ENCODE results near the gene PSMD1.

The PSMD1 gene

GRCh38 chr2:231115651-231116050 is 59.0 kb downstream of the PSMD1 start:
- no peaks in the 10 kb centered on the region for H3K4me1 Mint-ChIP-seq
- DNase-seq (no peak), ATAC-seq (no peak)
- no peaks in the 10 kb centered on the region for H3K27me3 Mint-ChIP-seq
- no peak overlapping the region for H3K4me3 Mint-ChIP-seq
- H3K27ac Mint-ChIP-seq: no peak overlapping the region
- no peaks in the 10 kb centered on the region for H3K9me3 Mint-ChIP-seq

DNA sequence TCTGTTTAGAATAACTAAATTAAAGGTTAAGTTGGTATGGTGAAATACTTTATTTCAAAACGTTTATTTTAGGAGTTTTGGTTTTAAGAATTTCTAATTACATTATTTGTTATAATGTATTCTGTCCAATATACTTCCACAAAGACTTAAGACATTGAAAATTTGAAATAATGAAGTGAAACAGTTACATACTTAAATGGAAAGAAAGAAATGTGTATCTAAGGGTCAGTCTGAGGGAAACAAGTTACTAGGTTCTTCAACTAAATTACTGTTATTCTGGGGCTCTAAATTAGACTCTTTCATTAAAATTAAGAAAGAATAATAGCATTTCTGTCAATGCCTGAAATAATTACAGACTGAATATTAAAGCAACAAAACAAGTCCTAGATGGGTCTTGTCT is 60.5 kb downstream of the PSMD1 start:
- no peaks in the 10 kb centered on the region for H3K27me3 Mint-ChIP-seq
- no peak for DNase-seq
- no peak overlapping the region for H3K4me3 Mint-ChIP-seq
- H3K9me3 Mint-ChIP-seq: no peaks in the 10 kb centered on the region
- H3K4me1 Mint-ChIP-seq: no peaks in the 10 kb centered on the region
- H3K27ac Mint-ChIP-seq: no peak overlapping the region
- ATAC-seq: no peak

GRCh38 chr2:231117922-231118613 is 61.4 kb downstream of the PSMD1 start:
- DNase-seq (no peak), ATAC-seq (no peak)
- no peaks in the 10 kb centered on the region for H3K27me3 Mint-ChIP-seq
- no peaks in the 10 kb centered on the region for H3K4me1 Mint-ChIP-seq
- no peak overlapping the region for H3K27ac Mint-ChIP-seq
- H3K4me3 Mint-ChIP-seq: no peak overlapping the region
- H3K9me3 Mint-ChIP-seq: no peaks in the 10 kb centered on the region

DNA sequence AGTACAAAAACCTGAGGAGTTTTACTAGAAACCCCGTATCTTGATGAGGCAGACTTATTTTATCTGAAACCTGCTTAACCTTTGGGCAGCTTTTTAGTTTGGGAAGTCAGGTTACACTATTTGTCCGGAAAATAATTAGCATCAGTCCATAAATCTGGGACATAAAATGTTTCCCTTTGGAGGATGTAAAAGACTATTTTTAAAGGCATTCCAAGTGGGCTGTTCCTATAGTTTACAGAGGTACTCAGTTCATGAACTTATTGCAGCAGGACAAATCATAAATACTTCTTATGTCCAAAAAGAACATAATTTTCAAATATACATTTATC is 61.9 kb downstream of the PSMD1 start:
- Mint-ChIP-seq H3K4me3 (no peak overlapping the region), H3K4me1 (peaks cover 3% of the 10 kb centered on the region), H3K27ac (no peak overlapping the region), H3K9me3 (no peaks in the 10 kb centered on the region), H3K27me3 (no peaks in the 10 kb centered on the region)
- no peak for ATAC-seq
- no peak for DNase-seq

DNA sequence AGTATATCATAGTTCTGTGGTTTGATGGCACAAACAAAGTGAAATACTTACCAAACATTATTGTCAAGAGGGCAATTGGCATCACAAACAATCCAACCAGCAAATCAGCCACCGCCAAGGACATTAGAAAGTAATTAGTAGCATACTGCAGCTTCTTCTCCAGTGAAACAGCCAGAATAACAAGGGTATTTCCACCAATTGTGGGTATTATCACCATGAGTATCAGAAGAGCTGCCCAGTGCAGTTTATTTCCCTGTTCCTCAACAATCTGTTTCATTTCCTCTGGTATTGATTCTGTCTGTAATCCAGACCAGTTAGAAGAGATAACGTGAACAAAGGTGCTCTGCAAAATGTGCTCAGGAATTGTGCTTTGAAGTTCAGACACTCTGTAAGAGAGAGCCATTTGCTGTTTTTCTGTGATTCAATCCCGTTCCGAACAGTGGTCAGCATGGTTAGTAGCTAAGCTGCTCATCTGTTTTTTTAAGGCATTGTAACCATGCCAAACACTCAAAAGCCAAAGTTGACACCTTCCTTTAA is 66.8 kb downstream of the PSMD1 start:
- H3K9me3 Mint-ChIP-seq: no peaks in the 10 kb centered on the region
- H3K4me1 Mint-ChIP-seq: peaks cover 19% of the 10 kb centered on the region
- ATAC-seq: no peak
- H3K27me3 Mint-ChIP-seq: no peaks in the 10 kb centered on the region
- no peak overlapping the region for H3K4me3 Mint-ChIP-seq
- peak overlapping the region in 1 of 2 donors; percentile 57 for H3K27ac Mint-ChIP-seq
- DNase-seq: no peak

GRCh38 chr2:231124838-231125568 is 68.3 kb downstream of the PSMD1 start, which contains the start of gene HTR2B:
Gene HTR2B, minus strand, starts transcription at chr2:231125042. Its CDS starts 1,278 bp downstream, at chr2:231123764.
- peak within 1 kb of the TSS in 1 of 2 donors; percentile 30 for H3K27ac Mint-ChIP-seq

DNA sequence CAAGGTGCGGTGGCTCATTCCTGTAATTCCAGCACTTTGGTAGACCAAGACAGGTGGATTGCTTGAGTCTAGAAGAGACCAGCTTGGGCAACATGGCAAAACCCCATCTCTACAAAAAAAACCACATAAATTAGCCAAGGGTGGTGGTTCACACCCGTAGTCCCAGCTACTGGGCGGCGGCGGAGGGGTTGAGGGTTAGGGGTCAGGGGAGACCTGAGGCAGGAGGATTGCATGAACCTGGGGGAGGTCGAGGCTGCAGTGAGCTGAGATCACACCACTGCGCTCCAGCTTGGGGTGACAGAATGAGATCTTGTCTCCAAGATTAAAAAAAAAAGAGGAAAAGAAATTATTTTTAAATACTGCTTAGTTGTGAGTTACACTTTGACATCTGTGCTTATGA is 69.5 kb downstream of the PSMD1 start:
- H3K27ac Mint-ChIP-seq: no peak overlapping the region
- ATAC-seq: no peak
- no peak overlapping the region for H3K4me3 Mint-ChIP-seq
- no peak for DNase-seq
- H3K27me3 Mint-ChIP-seq: no peaks in the 10 kb centered on the region
- H3K9me3 Mint-ChIP-seq: no peaks in the 10 kb centered on the region
- peaks cover 19% of the 10 kb centered on the region for H3K4me1 Mint-ChIP-seq

More at GRCh38 chr2:231124838-231125568, 68.3 kb downstream of the PSMD1 start, which contains the start of gene HTR2B:
- Mint-ChIP-seq H3K4me3 (no peak within 1 kb of the TSS), H3K27me3 (no peaks in the 10 kb centered on the region), H3K9me3 (no peaks in the 10 kb centered on the region), H3K4me1 (peaks cover 19% of the 10 kb centered on the region)
- DNase-seq (no peak), ATAC-seq (no peak)

DNA sequence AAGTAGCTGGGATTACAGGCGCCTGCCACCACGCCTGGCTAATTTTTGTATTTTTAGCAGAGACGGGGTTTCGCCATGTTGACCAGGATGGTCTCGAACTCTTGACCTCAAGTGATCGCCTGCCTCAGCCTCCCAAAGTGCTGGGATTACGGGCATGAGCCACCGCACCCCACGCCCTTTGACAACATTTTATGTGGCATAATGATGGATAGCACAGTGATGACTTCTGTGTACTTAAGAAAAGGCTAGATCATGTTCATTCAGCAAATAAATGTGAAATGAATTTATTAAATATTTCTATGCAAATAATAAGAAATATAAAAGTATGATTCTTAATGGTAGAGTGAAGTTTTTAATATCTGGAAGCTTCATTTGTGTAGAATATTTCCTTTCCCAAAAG is 70.8 kb downstream of the PSMD1 start:
- peaks cover 20% of the 10 kb centered on the region for H3K4me1 Mint-ChIP-seq
- no peak for DNase-seq
- H3K27ac Mint-ChIP-seq: no peak overlapping the region
- no peaks in the 10 kb centered on the region for H3K9me3 Mint-ChIP-seq
- H3K4me3 Mint-ChIP-seq: no peak overlapping the region
- H3K27me3 Mint-ChIP-seq: no peaks in the 10 kb centered on the region
- ATAC-seq: no peak

GRCh38 chr2:231127936-231128335 is 71.3 kb downstream of the PSMD1 start:
- no peak overlapping the region for H3K4me3 Mint-ChIP-seq
- DNase-seq (no peak), ATAC-seq (no peak)
- H3K9me3 Mint-ChIP-seq: no peaks in the 10 kb centered on the region
- H3K4me1 Mint-ChIP-seq: peaks cover 24% of the 10 kb centered on the region
- H3K27ac Mint-ChIP-seq: no peak overlapping the region
- H3K27me3 Mint-ChIP-seq: no peaks in the 10 kb centered on the region

DNA sequence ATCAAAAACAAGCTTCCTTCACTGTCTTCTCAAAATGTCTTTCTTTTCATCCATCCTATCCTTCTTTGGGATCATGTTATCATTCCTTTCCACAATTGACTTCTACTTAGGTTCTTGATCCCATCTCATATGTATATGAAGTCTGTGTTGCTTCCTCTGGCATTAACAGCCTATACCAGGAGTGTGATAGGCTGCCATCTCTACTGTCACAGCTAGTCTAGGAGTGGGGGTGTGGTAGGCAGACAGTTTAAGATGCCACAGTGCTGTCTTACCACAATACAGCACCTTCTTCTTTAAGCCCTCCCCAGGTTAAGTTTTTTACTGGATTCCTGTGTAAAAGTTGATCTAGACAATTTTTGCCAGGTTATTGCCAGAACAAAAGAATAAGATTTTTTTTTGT is 71.9 kb downstream of the PSMD1 start:
- no peaks in the 10 kb centered on the region for H3K27me3 Mint-ChIP-seq
- H3K4me1 Mint-ChIP-seq: peaks cover 22% of the 10 kb centered on the region
- no peak for ATAC-seq
- no peak overlapping the region for H3K4me3 Mint-ChIP-seq
- H3K9me3 Mint-ChIP-seq: no peaks in the 10 kb centered on the region
- DNase-seq: no peak
- no peak overlapping the region for H3K27ac Mint-ChIP-seq

DNA sequence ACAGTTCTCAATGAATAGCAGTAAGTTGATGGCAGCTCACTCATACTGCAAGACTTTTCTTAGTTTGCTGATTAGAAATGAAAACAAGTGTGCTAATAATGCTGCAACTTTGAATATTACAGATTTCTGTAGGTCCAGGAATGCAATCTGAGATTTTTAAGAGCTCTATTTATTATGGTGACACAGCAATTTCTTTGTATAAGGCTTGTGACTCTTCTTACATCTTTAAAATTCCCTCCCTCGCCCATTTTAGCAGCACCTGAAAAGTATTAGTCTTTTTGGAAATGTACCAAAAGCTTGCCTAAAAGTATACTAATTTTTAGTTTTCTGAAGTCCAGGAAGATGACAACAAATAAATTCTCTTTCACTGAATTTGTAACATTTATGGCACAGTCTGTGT is 72.5 kb downstream of the PSMD1 start:
- DNase-seq (no peak), ATAC-seq (no peak)
- Mint-ChIP-seq H3K27ac (no peak overlapping the region), H3K4me3 (no peak overlapping the region), H3K27me3 (no peaks in the 10 kb centered on the region), H3K4me1 (peaks cover 16% of the 10 kb centered on the region), H3K9me3 (no peaks in the 10 kb centered on the region)

GRCh38 chr2:231130336-231131056 is 73.8 kb downstream of the PSMD1 start:
- H3K27ac Mint-ChIP-seq: no peak overlapping the region
- ATAC-seq (no peak), DNase-seq (no peak)
- H3K27me3 Mint-ChIP-seq: no peaks in the 10 kb centered on the region
- H3K9me3 Mint-ChIP-seq: no peaks in the 10 kb centered on the region
- no peak overlapping the region for H3K4me3 Mint-ChIP-seq
- peaks cover 6% of the 10 kb centered on the region for H3K4me1 Mint-ChIP-seq

DNA sequence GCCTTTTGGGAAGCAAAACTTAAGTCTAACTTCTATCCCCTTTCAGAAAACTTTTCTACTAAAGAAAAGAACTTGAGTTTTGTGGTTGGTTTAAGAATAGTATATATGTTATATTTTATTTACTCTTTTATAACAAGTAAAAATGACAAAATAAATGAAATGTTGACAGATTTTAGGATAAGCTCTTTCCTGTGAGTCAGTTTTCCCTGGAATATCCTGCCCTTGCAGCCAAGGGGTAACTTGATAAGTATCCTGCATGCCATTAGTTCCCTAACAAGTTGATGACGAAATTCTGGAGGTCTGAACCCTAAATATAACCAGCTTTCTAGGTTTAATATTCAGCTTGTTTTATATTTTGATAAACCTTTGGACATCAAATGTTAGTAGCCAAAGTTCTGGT is 75.5 kb downstream of the PSMD1 start:
- no peak overlapping the region for H3K27ac Mint-ChIP-seq
- DNase-seq: no peak

GRCh38 chr2:231133365-231134099 is 76.9 kb downstream of the PSMD1 start:
- Mint-ChIP-seq H3K9me3 (no peaks in the 10 kb centered on the region), H3K4me3 (no peak overlapping the region), H3K27me3 (no peaks in the 10 kb centered on the region), H3K4me1 (peaks cover 6% of the 10 kb centered on the region), H3K27ac (no peak overlapping the region)
- ATAC-seq (no peak), DNase-seq (no peak)

More for the DNA sequence above, 75.5 kb downstream of the PSMD1 start:
- no peaks in the 10 kb centered on the region for H3K9me3 Mint-ChIP-seq
- no peak for ATAC-seq
- H3K27me3 Mint-ChIP-seq: no peaks in the 10 kb centered on the region
- H3K4me3 Mint-ChIP-seq: no peak overlapping the region
- peaks cover 6% of the 10 kb centered on the region for H3K4me1 Mint-ChIP-seq

GRCh38 chr2:231134910-231135655 is 78.4 kb downstream of the PSMD1 start:
- ATAC-seq (no peak), DNase-seq (no peak)
- Mint-ChIP-seq H3K4me1 (peaks cover 6% of the 10 kb centered on the region), H3K27me3 (no peaks in the 10 kb centered on the region), H3K9me3 (no peaks in the 10 kb centered on the region), H3K27ac (no peak overlapping the region), H3K4me3 (no peak overlapping the region)

Data from stimulated activated naive CD8-positive, alpha-beta T cell treated with anti-CD3 and anti-CD28 coated beads, Interleukin-15, amount 100 ng/mL, for 72 hours (primary cell).